HepG2 (cell line): Measurements from ENCODE around the gene ANO9. TPM values are rescaled to one million over a fixed set of nuclear protein-coding genes. Genes with fewer than 3 reads are reported as not detected.

Source experiments
- AHR ChIP-seq: IDR thresholded peaks from 2 replicates; pipeline ENCODE4 v1.6.1; 2018; ENCODE audit warnings: missing genetic modification reagents, missing compliant biosample characterization
- BATF2 ChIP-seq: sonication (generic); formaldehyde crosslinking; IDR thresholded peaks from 2 replicates; pipeline ENCODE4 v1.8.0; 2022; ENCODE audit warnings: mild to moderate bottlenecking, missing genetic modification reagents, moderate library complexity
- E2F1 ChIP-seq: sonication (generic); formaldehyde crosslinking; IDR thresholded peaks from 2 replicates; pipeline ENCODE4 v1.5.0; 2020; ENCODE audit warnings: missing genetic modification reagents
- GPN1 ChIP-seq: sonication (generic); formaldehyde crosslinking; IDR thresholded peaks from 2 replicates; pipeline ENCODE4 v1.5.1; 2020; ENCODE audit warnings: missing genetic modification reagents, borderline replicate concordance
- KMT2B ChIP-seq: IDR thresholded peaks from 2 replicates; pipeline ENCODE4 v1.6.1; 2016; ENCODE audit warnings: missing genetic modification reagents, missing compliant biosample characterization
- MAFF ChIP-seq: IDR thresholded peaks from 2 replicates; pipeline ENCODE4 v1.6.1; 2011; ENCODE audit warnings: low read depth, low read length, improper control_type of control experiment
- NFIB ChIP-seq: sonication (generic); formaldehyde crosslinking; IDR thresholded peaks from 2 replicates; pipeline ENCODE4 v1.9.0; 2021; ENCODE audit warnings: missing genetic modification reagents, mild to moderate bottlenecking, borderline replicate concordance
- NONO ChIP-seq, 2 experiments: fragments of 450-650 bp in 1 of 2; sonication (generic) in 1 of 2; formaldehyde crosslinking in 1 of 2; IDR thresholded peaks in 1 of 2; conservative IDR thresholded peaks in 1 of 2; 2 replicates each; pipeline versions ENCODE4 v1.6.1 to v1.8.0; 2017 to 2022; ENCODE audit warnings: mild to moderate bottlenecking in 1 of 2, missing genetic modification reagents in 1 of 2, moderate library complexity in 1 of 2
- NR2C2 ChIP-seq: sonication (generic); formaldehyde crosslinking; IDR thresholded peaks from 2 replicates; pipeline ENCODE4 v1.4.0; 2020; ENCODE audit warnings: missing genetic modification reagents, mild to moderate bottlenecking, moderate library complexity, borderline replicate concordance
- REPIN1 ChIP-seq: sonication (generic); formaldehyde crosslinking; IDR thresholded peaks from 2 replicates; pipeline ENCODE4 v1.8.0; 2022; ENCODE audit warnings: missing genetic modification reagents, low read depth, mild to moderate bottlenecking, borderline replicate concordance
- SAP130 ChIP-seq: IDR thresholded peaks from 2 replicates; pipeline ENCODE4 v1.6.1; 2016; ENCODE audit warnings: low read depth
- THRA ChIP-seq: sonication (generic); formaldehyde crosslinking; IDR thresholded peaks from 2 replicates; pipeline ENCODE4 v1.4.0; 2020; ENCODE audit warnings: missing genetic modification reagents, borderline replicate concordance
- ZNF275 ChIP-seq: sonication (generic); formaldehyde crosslinking; IDR thresholded peaks from 2 replicates; pipeline ENCODE4 v1.8.0; 2022; ENCODE audit warnings: missing genetic modification reagents, mild to moderate bottlenecking, inconsistent platforms, borderline replicate concordance
- ZNF780A ChIP-seq: sonication (generic); formaldehyde crosslinking; IDR thresholded peaks from 2 replicates; pipeline ENCODE4 v1.8.0; 2022; ENCODE audit warnings: mild to moderate bottlenecking, missing genetic modification reagents, moderate library complexity
- polyA plus RNA-seq, 8 experiments: library from polyadenylated mRNA; depleted of rRNA in 3 of 8; stranded (reverse) in 7 of 8; unstranded in 1 of 8; fragments of >200 nt; fragmentation: Illumina TruSeq in 4 of 8; extraction: Trizol in 4 of 8; gene quantifications; 2 replicates each; pipeline versions ENCODE4 v1.2.1 to v1.2.3, GENCODE V29; 2011 to 2016; ENCODE audit warnings: low read depth in 4 of 8, missing spikeins in 1 of 8, mixed read lengths in 1 of 8; ENCODE audit not compliant: insufficient read depth in 1 of 8
- total RNA-seq, 5 experiments: library from RNA; depleted of rRNA; stranded (reverse); fragments of >200 nt; fragmentation: Illumina TruSeq; extraction: Trizol; gene quantifications; 2 replicates each; pipeline ENCODE4 v1.2.3, GENCODE V29; 2016; ENCODE audit warnings: low read depth in 1 of 5

The ANO9 gene
- total and polyA plus RNA-seq, 2 of the 13 experiments (the other 11 are each of a cell fraction or from before 2014, with no cell fraction given), result 8.9 to 14.3 TPM

- TF ChIP-seq SAP130 (CRISPR knock-in tag) (peak; percentile 94), REPIN1 (0 out of 2 replicates have a peak, but pooled peaks have one; percentile 44), BATF2 (CRISPR knock-in tag) (no peak), THRA (CRISPR knock-in tag) (peak; percentile 66), ZNF780A (no peak), ZNF275 (CRISPR knock-in tag) (peak; percentile 73; the same call in 1 of the 2 replicates), AHR (CRISPR knock-in tag) (peak; percentile 75; the same call in 1 of the 2 replicates), NONO (IDR thresholded peaks at IDR 0.05) (no peak), NONO (CRISPR knock-in tag; conservative IDR thresholded peaks at IDR 0.05) (peak; percentile 83), GPN1 (CRISPR knock-in tag) (0 out of 2 replicates have a peak, but pooled peaks have one; percentile 40), NR2C2 (peak; percentile 97), MAFF (no peak), KMT2B (CRISPR knock-in tag) (peak; percentile 74), E2F1 (CRISPR knock-in tag) (peak; percentile 67; the same call in 1 of the 2 replicates), NFIB (CRISPR knock-in tag) (no peak)
Observed at GRCh38 chr11:449889-450808, 8.3 kb upstream of the ANO9 start, which contains the start of gene PTDSS2 (continued).
